NOMO-1 treated with DMSO at 0.1 percent for 48 hours (cell line): ENCODE measurements around the gene SPTBN1.
"Not testable (repeated sequence)": the region's sequence is repeated elsewhere in the genome, so short reads cannot be mapped to it uniquely, and the experiment has no call there.

Experiments
- DNase-seq: peaks from one replicate; lab custom pipeline; 2025; ENCODE audit not compliant: unreplicated experiment; lab: John Stamatoyannopoulos, UW

Gene SPTBN1

DNA sequence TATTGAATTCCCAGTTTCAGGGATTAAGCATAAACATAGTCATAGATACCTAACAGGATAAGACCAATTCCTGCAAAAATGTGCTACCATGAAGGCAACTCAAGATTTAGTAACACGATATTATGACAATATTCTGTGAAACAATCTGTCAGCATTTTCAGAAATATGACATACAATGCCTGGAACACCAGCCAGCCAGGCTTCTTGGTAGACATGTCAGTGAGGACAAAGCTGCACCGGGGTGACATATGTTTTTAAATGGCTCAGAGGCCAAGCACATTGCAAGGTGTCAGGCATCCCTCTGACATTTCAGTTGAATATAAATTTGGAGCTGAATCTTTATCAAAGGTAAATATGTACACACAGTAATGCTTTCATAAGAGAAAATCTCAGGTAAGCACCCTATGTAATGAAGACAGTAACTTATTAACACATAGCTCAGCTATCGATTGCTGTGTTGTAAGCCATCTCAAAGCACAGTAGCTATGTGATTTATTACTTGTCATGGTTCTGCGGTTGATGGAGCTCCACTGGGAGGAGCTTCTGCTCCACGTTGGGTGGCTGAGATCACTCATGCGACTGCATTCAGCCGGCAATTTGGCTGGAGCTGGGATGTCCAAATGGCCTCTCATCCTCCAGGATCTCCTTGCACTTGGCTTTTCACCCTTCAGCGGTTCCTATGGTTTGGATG lies 235.5 kb downstream of the SPTBN1 start:
- DNase-seq = peak; percentile 64

GRCh38 chr2:54692556-54692955 lies 236.4 kb downstream of the SPTBN1 start:
- DNase-seq = no peak

GRCh38 chr2:54695378-54695777 lies 239.3 kb downstream of the SPTBN1 start:
- no peak for DNase-seq

- no peak for DNase-seq
Observed at GRCh38 chr2:54697934-54698333, 241.8 kb downstream of the SPTBN1 start.

DNA sequence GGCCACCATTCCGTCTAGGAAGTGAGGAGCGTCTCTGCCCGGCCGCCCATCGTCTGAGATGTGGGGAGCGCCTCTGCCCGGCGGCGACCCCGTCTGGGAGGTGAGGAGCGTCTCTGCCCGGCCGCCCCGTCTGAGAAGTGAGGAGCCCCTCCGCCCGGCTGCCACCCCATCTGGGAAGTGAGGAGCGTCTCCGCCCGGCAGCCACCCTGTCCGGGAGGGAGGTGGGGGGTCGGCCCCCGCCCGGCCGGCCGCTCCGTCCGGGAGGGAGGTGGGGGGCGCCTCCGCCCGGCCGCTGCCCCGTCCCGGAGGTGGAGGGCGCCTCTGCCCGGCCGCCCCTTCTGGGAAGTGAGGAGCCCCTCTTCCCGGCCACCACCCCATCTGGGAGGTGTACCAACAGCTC lies 242.8 kb downstream of the SPTBN1 start:
- DNase-seq = not testable (repeated sequence)

DNA sequence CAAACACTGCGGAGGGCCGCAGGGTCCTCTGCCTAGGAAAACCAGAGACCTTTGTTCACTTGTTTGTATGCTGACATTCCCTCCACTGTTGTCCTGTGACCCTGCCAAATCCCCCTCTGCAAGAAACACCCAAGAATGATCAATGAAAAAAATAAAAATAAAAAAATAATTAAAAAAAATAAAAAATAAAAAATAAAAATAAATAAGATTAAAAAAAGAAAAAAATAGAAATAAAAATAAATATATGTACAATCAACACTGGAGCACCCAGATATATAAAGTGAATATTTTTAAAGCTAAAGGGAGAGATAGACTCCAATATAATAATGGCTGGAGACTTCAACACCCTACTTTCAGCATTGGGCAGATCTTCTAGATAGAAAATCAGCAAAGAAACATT lies 243.5 kb downstream of the SPTBN1 start:
- no peak for DNase-seq

DNA sequence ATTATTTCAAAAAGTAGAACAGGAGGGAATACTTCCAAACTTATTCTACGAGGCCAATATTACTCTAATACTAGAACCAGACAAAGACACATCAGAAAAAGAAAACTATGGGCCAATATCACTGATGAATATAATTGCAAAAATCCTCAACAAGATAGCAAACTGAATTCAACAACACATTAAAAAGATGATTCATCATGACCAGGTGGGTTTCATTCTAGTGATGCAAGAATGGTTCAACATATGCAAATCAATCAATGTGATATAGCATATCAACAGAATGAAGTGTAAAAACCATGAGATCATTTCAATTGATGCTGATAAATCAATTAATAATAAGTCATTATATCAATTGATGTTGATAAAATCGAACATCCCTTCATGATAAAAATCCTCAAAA lies 244.9 kb downstream of the SPTBN1 start:
- no peak for DNase-seq

GRCh38 chr2:54704238-54704637 lies 248.1 kb downstream of the SPTBN1 start:
- no peak for DNase-seq

- peak; percentile 59 for DNase-seq
Observed at GRCh38 chr2:54704688-54705605, 248.8 kb downstream of the SPTBN1 start.

- DNase-seq = no peak
Observed at GRCh38 chr2:54706622-54707021, 250.5 kb downstream of the SPTBN1 start.

DNA sequence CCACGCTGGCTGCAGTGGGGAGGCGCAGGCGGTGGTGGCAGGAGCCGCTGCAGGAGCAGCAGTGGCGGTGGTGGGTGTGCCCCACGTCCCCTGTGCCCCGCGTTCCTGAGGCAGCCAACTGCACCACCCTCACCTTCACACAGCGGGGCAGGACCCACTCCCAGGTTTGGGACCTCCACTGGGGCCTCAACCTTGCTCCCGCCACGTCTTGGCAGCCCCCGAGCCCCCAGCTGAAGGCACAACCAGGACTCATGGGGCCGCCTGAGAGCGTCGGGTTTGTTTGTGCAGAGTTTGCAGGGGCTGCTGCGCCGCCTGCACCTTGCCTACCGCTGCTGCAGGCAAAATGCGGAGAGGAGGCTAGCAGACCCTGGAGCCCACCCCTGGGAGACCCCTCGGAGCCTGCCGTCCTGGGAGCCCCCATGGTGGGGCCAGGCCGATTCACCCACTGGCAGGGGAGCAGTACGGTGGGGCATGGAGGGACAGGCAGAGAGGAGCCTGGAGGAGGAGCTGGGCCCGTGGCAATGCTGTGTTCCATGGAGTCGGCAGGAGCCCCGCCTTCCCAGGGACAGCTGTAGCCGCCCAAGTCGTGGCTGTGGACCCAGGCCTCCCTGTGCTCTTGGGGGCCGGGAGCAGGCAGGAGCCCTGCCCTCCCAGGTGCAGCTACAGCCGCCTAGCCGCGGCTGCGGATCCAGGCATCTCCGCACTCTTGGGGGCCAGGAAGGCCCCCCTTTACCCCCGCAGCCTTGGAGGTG lies 252.6 kb downstream of the SPTBN1 start:
- no peak for DNase-seq

GRCh38 chr2:54709336-54709809 lies 253.2 kb downstream of the SPTBN1 start:
- DNase-seq = no peak

GRCh38 chr2:54710216-54710615 lies 254.1 kb downstream of the SPTBN1 start:
- no peak for DNase-seq

GRCh38 chr2:54712516-54712915 lies 256.4 kb downstream of the SPTBN1 start:
- no peak for DNase-seq

DNA sequence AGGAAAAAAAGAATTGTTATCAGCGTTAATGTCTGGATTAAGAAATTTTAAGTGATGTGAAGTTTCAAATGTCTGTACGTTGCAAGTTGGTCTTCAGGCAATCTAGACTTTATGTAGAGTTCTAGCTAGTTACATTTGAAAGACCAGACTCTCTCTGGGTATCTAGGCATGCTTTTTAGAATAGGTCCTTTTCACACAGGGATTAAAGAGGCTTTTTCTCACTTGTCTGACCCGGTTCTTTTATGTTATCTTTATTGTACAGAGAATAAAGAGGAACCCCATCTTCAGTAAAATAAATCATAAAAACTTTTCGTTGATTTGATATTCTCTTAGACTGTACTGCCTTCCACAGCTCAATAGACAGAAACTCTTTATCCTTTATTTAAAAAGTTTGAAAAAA lies 258.9 kb downstream of the SPTBN1 start:
- no peak for DNase-seq

- DNase-seq = peak; percentile 49
Observed at GRCh38 chr2:54716375-54716774, 260.2 kb downstream of the SPTBN1 start.

- DNase-seq = no peak
Observed at GRCh38 chr2:54720563-54720962, 264.4 kb downstream of the SPTBN1 start.
